Stimulated activated CD8-positive, alpha-beta memory T cell treated with anti-CD3 and anti-CD28 coated beads, Interleukin-4, amount 100 ng/mL, for 48 hours (primary cell): ENCODE results near the gene NENF.
A peak's percentile ranks its signal among the peaks of the same experiment; 100 is the strongest.
"Not testable (repeated sequence)": the region's sequence is repeated elsewhere in the genome, so short reads cannot be mapped to it uniquely, and the experiment has no call there.

Experiments
- DNase-seq: peaks from one replicate; pipeline ENCODE4 v3.0.0-alpha.2; 2020

The NENF gene

GRCh38 chr1:212432661-212433576 lies at the start of gene NENF:
Gene NENF, plus strand, starts transcription at chr1:212432920. Its CDS starts 24 bp downstream, at chr1:212432944.
- peak; percentile 84 for DNase-seq

GRCh38 chr1:212386029-212386428 lies 46.7 kb upstream of the NENF start:
- DNase-seq, result no peak

- DNase-seq, result no peak
Measured at GRCh38 chr1:212388985-212389716, 43.6 kb upstream of the NENF start.

- DNase-seq, result not testable (repeated sequence)
Measured at GRCh38 chr1:212395678-212396437, 36.9 kb upstream of the NENF start.

- DNase-seq, result no peak
Measured at GRCh38 chr1:212396638-212397037, 36.1 kb upstream of the NENF start.

- DNase-seq, result no peak
Measured at GRCh38 chr1:212397171-212397570, 35.5 kb upstream of the NENF start.

- no peak for DNase-seq
Measured at GRCh38 chr1:212401042-212401441, 31.7 kb upstream of the NENF start.

GRCh38 chr1:212401838-212402582 lies 30.7 kb upstream of the NENF start:
- DNase-seq, result no peak

- no peak for DNase-seq
Measured at GRCh38 chr1:212402666-212403321, 29.9 kb upstream of the NENF start.

GRCh38 chr1:212410231-212410820 lies 22.4 kb upstream of the NENF start:
- no peak for DNase-seq

- no peak for DNase-seq
Measured at GRCh38 chr1:212412374-212412773, 20.3 kb upstream of the NENF start.

- no peak for DNase-seq
Measured at GRCh38 chr1:212413902-212414327, 18.8 kb upstream of the NENF start.

GRCh38 chr1:212414328-212415106 lies 18.2 kb upstream of the NENF start, which contains the start of gene PACC1:
Gene PACC1, minus strand, starts transcription at chr1:212414886. Its CDS starts 129 bp downstream, at chr1:212414757.
- DNase-seq, result peak; percentile 91

- no peak for DNase-seq
Measured at GRCh38 chr1:212415107-212415841, 17.4 kb upstream of the NENF start.

- no peak for DNase-seq
Measured at GRCh38 chr1:212421165-212421564, 11.6 kb upstream of the NENF start.

- no peak for DNase-seq
Measured at GRCh38 chr1:212423879-212424278, 8.8 kb upstream of the NENF start.

- no peak for DNase-seq
Measured at GRCh38 chr1:212428496-212428895, 4.2 kb upstream of the NENF start.

GRCh38 chr1:212430416-212430815 lies 2.3 kb upstream of the NENF start:
- no peak for DNase-seq

- no peak for DNase-seq
Measured at GRCh38 chr1:212430955-212431394, 1.7 kb upstream of the NENF start.

GRCh38 chr1:212431644-212432043 lies 1.1 kb upstream of the NENF start:
- no peak for DNase-seq
